Femur (tissue), 1 donor: Measurements from ENCODE around the gene CDH4.
"Not testable (repeated sequence)": the region's sequence is repeated elsewhere in the genome, so short reads cannot be mapped to it uniquely, and the experiment has no call there.

Experiments used
- DNase-seq: peaks from one replicate; pipeline ENCODE4 v3.0.0-alpha.2; 2017

Gene CDH4

DNA sequence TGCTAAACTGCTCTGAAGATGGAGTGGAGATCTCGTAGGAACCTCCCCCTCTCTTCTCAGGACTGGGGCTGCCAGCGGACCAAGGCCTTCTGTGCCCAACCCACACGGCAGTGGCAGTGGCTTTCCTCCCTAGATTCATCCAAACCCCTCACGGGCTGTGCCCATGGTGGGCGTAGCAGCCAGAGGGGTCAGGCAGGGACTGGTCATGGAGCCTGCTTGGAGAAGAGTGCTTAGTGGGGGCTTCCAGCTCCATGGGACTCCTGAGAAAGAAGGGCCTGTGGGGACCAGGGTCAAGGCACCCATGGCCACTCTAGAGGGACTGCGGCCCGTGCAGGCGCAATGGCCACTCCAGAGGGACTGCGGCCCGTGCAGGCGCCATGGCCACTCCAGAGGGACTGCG lies 727.0 kb downstream of the CDH4 start:
- no peak for DNase-seq

DNA sequence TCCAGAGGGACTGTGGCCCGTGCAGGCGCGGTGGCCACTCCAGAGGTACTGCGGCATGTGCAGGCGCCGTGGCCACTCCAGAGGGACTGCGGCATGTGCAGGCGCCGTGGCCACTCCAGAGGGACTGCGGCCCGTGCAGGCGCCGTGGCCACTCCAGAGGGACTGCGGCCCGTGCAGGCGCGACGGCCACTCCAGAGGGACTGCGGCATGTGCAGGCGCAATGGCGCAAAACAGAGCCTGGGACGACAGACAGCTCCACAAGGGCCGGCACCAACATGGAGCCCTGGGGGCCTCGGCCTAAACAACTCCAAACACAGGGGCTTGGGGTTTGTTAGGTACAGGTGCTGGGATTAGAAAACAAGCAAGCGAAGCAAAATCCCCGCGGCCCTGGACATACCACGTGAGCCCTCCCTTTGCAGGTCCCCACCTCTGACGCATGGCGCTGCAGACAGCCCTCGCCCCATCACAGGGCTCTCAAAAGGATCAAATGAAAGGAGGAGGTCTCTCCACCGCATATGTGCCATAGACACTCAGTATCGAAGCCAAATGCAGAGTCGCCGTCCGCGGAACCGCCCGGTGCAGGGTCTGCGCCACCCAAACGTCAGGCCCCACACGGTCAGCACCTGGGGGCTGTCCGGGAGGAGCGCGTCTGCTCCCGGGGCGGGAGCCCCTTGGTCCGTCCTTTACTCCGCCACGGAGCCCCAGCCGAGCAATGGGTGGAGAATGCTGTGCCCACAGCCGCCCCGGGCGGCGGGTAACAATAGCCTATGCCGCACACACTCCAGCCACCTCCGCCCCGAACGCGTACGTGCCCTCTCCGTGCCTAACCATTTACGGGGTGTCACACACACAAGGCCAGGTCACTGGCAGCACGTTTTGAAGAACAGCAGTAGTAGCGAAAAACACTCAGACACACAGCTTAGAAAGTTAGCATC lies 727.9 kb downstream of the CDH4 start:
- no peak for DNase-seq

DNA sequence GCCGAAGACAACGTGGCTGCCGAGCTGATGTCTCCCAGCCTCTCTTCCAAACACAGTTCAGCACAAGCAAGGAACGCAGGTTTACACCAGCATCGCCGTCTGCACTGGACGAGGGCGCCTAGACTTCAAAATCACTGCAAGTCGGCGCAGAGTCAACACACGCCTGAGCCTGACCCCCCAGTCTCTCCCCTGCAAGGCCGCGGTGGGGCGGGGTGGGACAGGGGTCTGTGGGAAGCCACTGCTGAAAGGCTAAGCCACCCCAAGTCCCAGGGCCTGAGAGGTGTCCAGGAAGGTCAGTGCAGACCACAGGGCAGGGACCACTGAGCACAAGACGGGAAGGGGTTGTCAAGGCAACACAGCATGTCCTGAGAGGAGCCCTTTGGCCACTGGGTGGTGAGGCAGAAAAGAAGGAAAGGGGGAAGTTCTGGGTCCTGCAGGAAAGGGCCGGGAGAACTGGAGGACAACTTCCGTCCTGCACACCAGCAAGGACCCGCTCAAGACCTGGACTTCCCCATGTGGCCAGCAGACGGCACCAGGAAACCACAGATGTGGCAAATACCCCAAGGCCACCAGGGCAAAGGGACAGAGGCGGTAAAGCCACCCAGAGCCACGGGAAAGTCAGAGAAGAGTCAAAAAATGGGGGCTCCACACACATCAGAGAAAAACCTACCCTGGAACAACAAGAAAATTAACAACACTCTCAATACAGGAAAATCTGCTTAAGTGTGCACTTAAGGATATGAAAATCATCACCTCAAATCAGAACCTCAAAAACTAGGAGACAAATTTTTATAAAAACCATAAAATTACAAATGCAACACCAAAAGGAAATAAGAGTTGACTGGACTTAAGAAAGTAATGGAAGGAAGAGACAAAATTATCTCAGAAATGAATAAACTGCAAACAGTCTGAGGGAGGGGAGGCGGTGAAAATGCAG lies 728.9 kb downstream of the CDH4 start:
- no peak for DNase-seq

DNA sequence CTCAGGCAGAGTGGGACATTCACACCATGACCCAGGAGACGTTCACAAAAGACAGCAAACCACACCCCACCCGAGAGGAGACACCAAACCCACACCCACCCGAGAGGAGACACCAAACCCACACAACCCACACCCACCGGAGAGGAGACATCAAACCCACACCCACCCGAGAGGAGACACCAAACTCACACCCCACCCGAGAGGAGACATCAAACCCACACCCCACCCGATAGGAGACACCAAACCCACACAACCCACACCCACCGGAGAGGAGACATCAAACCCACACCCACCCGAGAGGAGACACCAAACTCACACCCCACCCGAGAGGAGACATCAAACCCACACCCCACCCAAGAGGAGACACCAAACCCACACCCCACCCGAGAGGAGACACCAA lies 729.6 kb downstream of the CDH4 start:
- not testable (repeated sequence) for DNase-seq

GRCh38 chr20:61982191-61982950 lies 730.3 kb downstream of the CDH4 start:
- no peak for DNase-seq

- no peak for DNase-seq
Measured at GRCh38 chr20:61982951-61983315, 730.9 kb downstream of the CDH4 start.

- no peak for DNase-seq
Measured at GRCh38 chr20:61983965-61984364, 731.9 kb downstream of the CDH4 start.

- DNase-seq, result not testable (repeated sequence)
Measured at GRCh38 chr20:61984431-61984830, 732.4 kb downstream of the CDH4 start.

DNA sequence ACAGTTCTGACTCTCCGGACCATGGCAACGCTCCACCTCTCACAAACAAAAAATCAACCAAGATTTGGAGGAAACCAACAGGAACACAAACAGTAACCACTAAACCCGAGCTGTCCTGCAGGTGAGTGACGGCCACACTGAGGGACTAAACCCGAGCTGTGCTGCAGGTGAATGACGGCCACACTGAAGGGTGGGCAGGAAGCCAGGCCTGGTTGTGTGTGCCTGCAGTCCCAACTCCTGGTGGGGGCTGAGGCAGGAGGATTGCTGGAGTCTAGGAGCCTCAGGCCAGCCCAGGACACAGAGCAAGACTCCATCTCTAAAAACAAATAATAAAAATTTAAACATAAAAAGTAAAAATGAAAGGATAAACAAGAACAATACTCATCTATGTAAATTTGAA lies 733.0 kb downstream of the CDH4 start:
- no peak for DNase-seq

GRCh38 chr20:61986762-61987321 lies 734.8 kb downstream of the CDH4 start:
- DNase-seq, result no peak

- DNase-seq, result no peak
Measured at GRCh38 chr20:61988665-61989064, 736.6 kb downstream of the CDH4 start.

DNA sequence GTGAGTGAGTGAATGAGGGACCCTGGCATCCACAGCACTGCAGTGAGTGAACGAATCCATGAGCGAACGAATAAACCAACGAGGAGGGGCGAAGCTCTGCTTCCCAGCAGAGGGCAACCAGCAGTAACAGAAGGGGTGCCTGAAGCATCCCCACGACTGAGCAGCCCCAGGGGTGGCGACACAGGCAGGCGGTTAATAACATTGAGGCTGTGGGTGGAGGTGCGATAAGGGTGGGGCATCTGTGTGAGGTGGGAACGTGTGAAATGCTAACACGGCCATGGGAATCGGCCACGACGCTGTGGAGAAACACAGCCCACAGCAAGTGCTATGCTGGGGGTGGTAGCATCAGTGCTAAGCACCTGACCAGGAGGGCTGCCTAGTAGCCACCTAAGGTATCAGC lies 737.7 kb downstream of the CDH4 start:
- DNase-seq, result no peak
